ENCODE measurements around the gene OST4.

DNA sequence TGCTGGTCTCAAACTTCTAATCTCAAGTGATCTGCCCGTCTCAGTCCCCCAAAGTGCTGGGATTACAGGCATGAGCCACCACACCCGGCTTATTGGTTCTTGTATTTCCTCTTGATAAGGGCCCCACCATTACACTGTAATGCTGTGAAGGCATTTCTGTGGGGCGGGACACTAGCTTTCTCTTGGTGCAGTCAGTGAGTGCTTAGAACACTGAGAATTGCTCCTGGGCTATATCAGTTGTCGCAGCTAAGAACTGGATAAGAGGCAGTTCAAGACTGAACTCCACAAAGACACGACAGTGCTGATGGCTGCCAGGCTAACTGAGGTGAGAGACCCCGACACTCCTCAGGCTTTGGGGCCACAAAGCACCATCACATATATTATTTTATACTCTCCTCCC lies 17.2 kb upstream of the OST4 start:
- TF ChIP-seq CTCF (IDR thresholded peaks at IDR 0.05): no peak
- no peak for TF ChIP-seq EZH2 (IDR thresholded peaks at IDR 0.05)
